SU-DHL-6 (cell line): Measurements from ENCODE around the gene SSTR5.
"Not testable (repeated sequence)": the region's sequence is repeated elsewhere in the genome, so short reads cannot be mapped to it uniquely, and the experiment has no call there.

Experiments
- H2AFZ ChIP-seq: fragments of 200-600 bp; sonication (generic); 2 replicates; pipeline ENCODE4 v1.6.1; 2014; ENCODE audit warnings: low read depth, mild to moderate bottlenecking, moderate library complexity, mixed read lengths, antibody characterized with exemption, low read length; ENCODE audit not compliant: severe bottlenecking
- H3F3A ChIP-seq: fragments of 200-600 bp; shearing (Covaris generic); 2 replicates; pipeline ENCODE4 v1.6.0; 2016; ENCODE audit warnings: antibody characterized with exemption, mild to moderate bottlenecking; ENCODE audit not compliant: insufficient read depth
- H3K27ac ChIP-seq: fragments of 200-600 bp; sonication (generic); 2 replicates; pipeline ENCODE4 v1.5.1; 2016; ENCODE audit warnings: low read depth, mild to moderate bottlenecking, low read length, moderate library complexity, mixed read lengths
- H3K27me3 ChIP-seq: fragments of 200-600 bp; sonication (generic), shearing (Covaris generic); 2 replicates; pipeline ENCODE4 v1.6.0; 2014; ENCODE audit warnings: mild to moderate bottlenecking, low read length
- H3K36me3 ChIP-seq: fragments of 200-600 bp; sonication (generic); 2 replicates; pipeline ENCODE4 v1.6.1; 2014; ENCODE audit warnings: mild to moderate bottlenecking, low read length, mixed read lengths
- H3K4me2 ChIP-seq: fragments of 300-600, 200-600 bp; shearing (Covaris generic), sonication (generic); 2 replicates; pipeline ENCODE4 v1.6.0; 2014; ENCODE audit warnings: low read length, low read depth, mild to moderate bottlenecking; ENCODE audit not compliant: poor library complexity, severe bottlenecking
- H3K4me3 ChIP-seq: fragments of 200-600 bp; sonication (generic); 2 replicates; pipeline ENCODE4 v1.5.1; 2014; ENCODE audit warnings: antibody characterized with exemption, low read length, mild to moderate bottlenecking, mixed read lengths; ENCODE audit not compliant: insufficient read depth, poor library complexity, severe bottlenecking
- H3K79me2 ChIP-seq: fragments of 200-600 bp; sonication (generic); 2 replicates; pipeline ENCODE4 v1.6.1; 2014; ENCODE audit warnings: mild to moderate bottlenecking, low read length, moderate library complexity; ENCODE audit not compliant: insufficient read depth
- H3K9ac ChIP-seq: fragments of 200-600 bp; sonication (generic); 2 replicates; pipeline ENCODE4 v1.7.0; 2014; ENCODE audit warnings: mild to moderate bottlenecking, low read length
- H3K9me2 ChIP-seq: fragments of 200-600 bp; sonication (generic); replicated peaks from 2 replicates; pipeline ENCODE4 v1.6.1; 2014; ENCODE audit warnings: low read length; ENCODE audit not compliant: insufficient read depth
- H3K9me3 ChIP-seq: fragments of 200-600 bp; sonication (generic); 2 replicates; pipeline ENCODE4 v1.6.1; 2014; ENCODE audit warnings: low read length, mixed read lengths; ENCODE audit not compliant: insufficient read depth
- H4K20me1 ChIP-seq: fragments of 200-600 bp; sonication (generic); 2 replicates; pipeline ENCODE4 v1.6.1; 2014; ENCODE audit warnings: low read depth, mild to moderate bottlenecking, antibody characterized with exemption, low read length, moderate library complexity, mixed read lengths
- CTCF ChIP-seq: fragments of 200-600 bp; sonication (generic); IDR thresholded peaks from one replicate; pipeline ENCODE4 v1.5.1; 2017; ENCODE audit warnings: antibody characterized with exemption, mild to moderate bottlenecking, low read length, moderate library complexity; ENCODE audit not compliant: insufficient read depth, poor library complexity, severe bottlenecking
- EZH2phosphoT487 ChIP-seq: fragments of 200-600 bp; sonication (generic), shearing (Covaris generic); conservative IDR thresholded peaks from 2 replicates; pipeline ENCODE4 v1.6.1; 2018; ENCODE audit warnings: mild to moderate bottlenecking, antibody characterized with exemption, low read length, moderate library complexity, mixed read lengths

Gene SSTR5

DNA sequence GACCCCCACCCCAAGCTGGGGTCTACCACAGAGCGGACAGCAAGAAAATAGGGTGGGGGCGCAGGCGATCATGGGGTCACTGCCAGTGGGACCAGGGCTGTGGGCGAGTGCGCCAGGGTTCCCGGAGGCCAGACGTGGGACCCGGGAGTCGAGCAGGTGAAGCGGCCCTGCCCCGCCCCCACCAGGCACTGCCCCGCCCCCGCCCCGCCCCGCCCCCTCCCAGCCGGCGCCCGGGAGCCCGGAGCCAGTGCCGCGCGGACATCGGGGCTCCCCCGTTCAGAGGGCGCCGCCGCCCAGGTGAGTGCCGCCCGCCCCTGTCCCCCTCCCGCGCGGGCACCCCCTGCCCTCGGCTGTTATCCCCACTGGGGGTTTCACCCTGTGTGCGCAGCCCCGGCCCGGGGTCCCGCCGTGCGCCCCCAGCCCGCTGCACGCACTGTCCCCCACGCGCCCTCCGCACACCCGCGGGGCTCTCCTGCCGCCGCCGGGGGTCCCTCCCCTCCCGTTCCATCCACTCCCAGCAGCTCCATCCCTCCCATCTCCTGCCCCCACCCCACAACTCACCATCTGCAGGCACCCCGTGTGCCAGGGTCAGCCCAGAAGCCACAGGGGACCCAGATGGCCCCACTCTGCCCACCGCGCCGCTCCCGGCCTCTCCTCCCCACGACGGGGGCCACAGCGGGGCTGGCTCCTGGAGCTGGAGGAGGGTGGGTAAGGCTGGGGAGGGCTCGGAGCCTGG is at the start of gene SSTR5:
SSTR5 (plus strand) TSS at position 222 of the 736 bp plus-strand sequence. CDS start 6,122 bp downstream, outside the sequence.
- Histone ChIP-seq H3K9ac (no peak within 1 kb of the TSS), H3K9me2 (no peaks in the 10 kb centered on the region), H4K20me1 (no peaks in the 10 kb centered on the region), H3K27me3 (no peaks in the 10 kb centered on the region), H3K27ac (no peak within 1 kb of the TSS), H2AFZ (no peak within 1 kb of the TSS), H3K4me3 (no peak within 1 kb of the TSS), H3K79me2 (no peaks in the 10 kb centered on the region), H3K4me2 (no peak within 1 kb of the TSS), H3K9me3 (no peaks in the 10 kb centered on the region), H3F3A (no peaks in the 10 kb centered on the region), H3K36me3 (no peaks in the 10 kb centered on the region)
- TF ChIP-seq CTCF (no peak), EZH2phosphoT487 (no peak)

DNA sequence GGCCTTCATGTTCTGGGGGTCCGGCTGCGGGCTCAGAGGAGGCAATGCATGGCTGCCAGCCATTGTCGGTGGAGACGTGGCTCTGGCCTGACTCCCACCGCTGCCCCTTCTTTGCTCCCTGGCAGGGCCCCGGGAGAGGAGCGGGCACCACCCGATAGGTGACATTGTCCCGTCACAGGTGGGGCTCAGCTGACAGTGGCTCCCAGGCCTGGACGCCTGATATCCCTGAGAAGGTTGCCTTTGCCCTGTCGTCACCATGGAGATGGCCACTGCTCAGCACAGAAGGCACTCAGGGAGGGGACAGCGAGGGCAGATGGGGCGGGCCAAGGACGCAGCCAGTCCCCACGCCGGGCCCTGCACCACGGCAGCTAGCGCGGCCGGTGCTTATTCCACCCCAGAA is 48.4 kb upstream of the SSTR5 start:
- TF ChIP-seq EZH2phosphoT487 = no peak
- TF ChIP-seq CTCF = no peak
- H3K36me3 ChIP-seq = no peaks in the 10 kb centered on the region
- H3K9ac ChIP-seq = no peak overlapping the region
- no peak overlapping the region for H3K4me3 ChIP-seq
- no peaks in the 10 kb centered on the region for H3K9me2 ChIP-seq
- H2AFZ ChIP-seq = no peak overlapping the region
- H3K79me2 ChIP-seq = no peaks in the 10 kb centered on the region
- H3K9me3 ChIP-seq = no peaks in the 10 kb centered on the region
- no peak overlapping the region for H3K4me2 ChIP-seq
- H3K27ac ChIP-seq = no peak overlapping the region
- no peaks in the 10 kb centered on the region for H3F3A ChIP-seq
- H3K27me3 ChIP-seq = no peaks in the 10 kb centered on the region
- H4K20me1 ChIP-seq = no peaks in the 10 kb centered on the region

DNA sequence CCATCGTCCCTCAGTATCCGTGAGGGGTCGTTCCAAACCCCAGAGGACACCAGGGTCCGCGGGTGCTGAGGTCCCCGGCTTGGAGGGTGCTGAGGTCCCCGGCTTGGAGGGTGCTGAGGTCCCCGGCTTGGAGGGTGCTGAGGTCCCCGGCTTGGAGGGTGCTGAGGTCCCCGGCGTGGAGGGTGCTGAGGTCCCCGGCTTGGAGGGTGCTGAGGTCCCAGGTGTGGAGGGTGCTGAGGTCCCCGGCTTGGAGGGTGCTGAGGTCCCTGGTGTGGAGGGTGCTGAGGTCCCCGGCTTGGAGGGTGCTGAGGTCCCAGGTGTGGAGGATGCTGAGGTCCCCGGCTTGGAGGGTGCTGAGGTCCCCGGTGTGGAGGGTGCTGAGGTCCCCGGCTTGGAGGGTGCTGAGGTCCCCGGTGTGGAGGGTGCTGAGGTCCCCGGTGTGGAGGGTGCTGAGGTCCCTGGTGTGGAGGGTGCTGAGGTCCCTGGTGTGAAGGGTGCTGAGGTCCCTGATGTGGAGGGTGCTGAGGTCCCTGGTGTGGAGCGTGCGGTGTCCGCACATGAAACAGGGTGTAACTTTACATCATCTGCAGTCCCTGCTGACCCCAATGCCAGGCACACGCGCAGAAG is 47.3 kb upstream of the SSTR5 start:
- not testable (repeated sequence) for H3K9me2 ChIP-seq, H3K9ac ChIP-seq, H3K4me3 ChIP-seq, H3K4me2 ChIP-seq, H3K27ac ChIP-seq, H2AFZ ChIP-seq, H4K20me1 ChIP-seq, H3F3A ChIP-seq, H3K27me3 ChIP-seq, H3K79me2 ChIP-seq, H3K9me3 ChIP-seq, H3K36me3 ChIP-seq
- TF ChIP-seq EZH2phosphoT487 = peak; percentile 97

GRCh38 chr16:1026057-1026783 is 46.3 kb upstream of the SSTR5 start:
- H3F3A ChIP-seq = no peaks in the 10 kb centered on the region
- no peaks in the 10 kb centered on the region for H3K9me2 ChIP-seq
- H3K79me2 ChIP-seq = no peaks in the 10 kb centered on the region
- no peaks in the 10 kb centered on the region for H3K27me3 ChIP-seq
- H4K20me1 ChIP-seq = no peaks in the 10 kb centered on the region
- H3K4me2 ChIP-seq = no peak overlapping the region
- no peak overlapping the region for H3K4me3 ChIP-seq
- no peaks in the 10 kb centered on the region for H3K9me3 ChIP-seq
- no peak overlapping the region for H3K27ac ChIP-seq
- H3K36me3 ChIP-seq = no peaks in the 10 kb centered on the region
- TF ChIP-seq EZH2phosphoT487 = no peak
- no peak for TF ChIP-seq CTCF
- H3K9ac ChIP-seq = no peak overlapping the region
- no peak overlapping the region for H2AFZ ChIP-seq
